SJSA1 (cell line): ENCODE results near the gene ADK. TPM values are rescaled to one million over a fixed set of nuclear protein-coding genes. Genes with fewer than 3 reads are reported as not detected.
"Not testable (repeated sequence)": the region's sequence is repeated elsewhere in the genome, so short reads cannot be mapped to it uniquely, and the experiment has no call there.

ENCODE experiments used
- DNase-seq, 2 experiments: peaks; one replicate each; pipeline ENCODE4 v3.0.0-alpha.2; 2015 to 2020; ENCODE audit warnings: low spot score in 2 of 2, low read depth in 1 of 2
- H3K27ac ChIP-seq: fragments of 250-450 bp; sonication (Bioruptor Pico); 2 replicates; pipeline ENCODE4 v1.5.1; 2020; ENCODE audit warnings: mild to moderate bottlenecking, moderate library complexity
- H3K27me3 ChIP-seq: fragments of 250-450 bp; sonication (Bioruptor Pico); replicated peaks from 2 replicates; pipeline ENCODE4 v1.5.1; 2020; ENCODE audit warnings: mild to moderate bottlenecking, moderate library complexity
- H3K36me3 ChIP-seq: fragments of 250-450 bp; sonication (Bioruptor Pico); 2 replicates; pipeline ENCODE4 v1.5.1; 2020; ENCODE audit warnings: mild to moderate bottlenecking
- H3K4me1 ChIP-seq: fragments of 250-450 bp; sonication (Bioruptor Pico); replicated peaks from 2 replicates; pipeline ENCODE4 v1.6.1; 2021; ENCODE audit warnings: mild to moderate bottlenecking
- H3K4me3 ChIP-seq: fragments of 250-450 bp; sonication (Bioruptor Pico); 2 replicates; pipeline ENCODE4 v1.5.1; 2020; ENCODE audit warnings: mild to moderate bottlenecking
- H3K9me3 ChIP-seq: fragments of 250-450 bp; sonication (Bioruptor Pico); replicated peaks from 2 replicates; pipeline ENCODE4 v1.5.1; 2020; ENCODE audit warnings: mild to moderate bottlenecking
- total RNA-seq: library from RNA; depleted of rRNA; stranded (reverse); fragments of >200 nt; shearing (Covaris generic); gene quantifications from 2 replicates; pipeline ENCODE4 v1.2.3, GENCODE V29; 2014

The ADK gene
- total RNA-seq, 1 experiment from 2014 or later = 63.0 TPM

DNA sequence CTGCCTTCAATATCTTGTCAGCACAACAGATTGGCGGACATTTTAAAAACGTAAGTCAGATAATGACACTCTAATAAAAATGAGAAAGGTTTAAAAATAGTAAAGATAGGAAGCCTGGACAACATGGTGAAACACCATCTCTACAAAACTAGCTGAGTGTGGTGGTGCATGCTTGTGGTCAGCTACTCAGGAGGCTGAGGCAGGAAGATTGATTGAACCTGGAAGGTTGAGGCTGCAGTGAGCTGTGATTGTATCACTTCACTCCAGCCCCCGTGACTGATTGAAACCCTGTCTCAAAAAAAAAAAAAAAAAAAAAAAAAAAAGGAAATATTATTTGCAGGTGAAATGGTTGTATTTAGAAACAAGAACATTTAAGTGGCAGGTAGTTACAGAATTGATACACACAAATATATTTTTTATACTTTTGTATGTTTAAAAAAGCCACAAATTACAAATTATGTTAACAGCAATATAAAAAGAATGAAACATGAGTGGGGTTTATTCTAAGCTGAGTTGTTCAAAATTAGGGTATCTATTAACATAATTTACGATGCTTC, 141.9 kb downstream of the ADK start:
- peaks cover 49% of the 10 kb centered on the region for H3K4me1 ChIP-seq
- peak in 1 of 2 experiments; percentile 12 for DNase-seq
- H3K36me3 ChIP-seq = no peaks in the 10 kb centered on the region
- H3K4me3 ChIP-seq = no peak overlapping the region
- no peaks in the 10 kb centered on the region for H3K9me3 ChIP-seq
- no peaks in the 10 kb centered on the region for H3K27me3 ChIP-seq
- peak overlapping the region; percentile 92 for H3K27ac ChIP-seq

DNA sequence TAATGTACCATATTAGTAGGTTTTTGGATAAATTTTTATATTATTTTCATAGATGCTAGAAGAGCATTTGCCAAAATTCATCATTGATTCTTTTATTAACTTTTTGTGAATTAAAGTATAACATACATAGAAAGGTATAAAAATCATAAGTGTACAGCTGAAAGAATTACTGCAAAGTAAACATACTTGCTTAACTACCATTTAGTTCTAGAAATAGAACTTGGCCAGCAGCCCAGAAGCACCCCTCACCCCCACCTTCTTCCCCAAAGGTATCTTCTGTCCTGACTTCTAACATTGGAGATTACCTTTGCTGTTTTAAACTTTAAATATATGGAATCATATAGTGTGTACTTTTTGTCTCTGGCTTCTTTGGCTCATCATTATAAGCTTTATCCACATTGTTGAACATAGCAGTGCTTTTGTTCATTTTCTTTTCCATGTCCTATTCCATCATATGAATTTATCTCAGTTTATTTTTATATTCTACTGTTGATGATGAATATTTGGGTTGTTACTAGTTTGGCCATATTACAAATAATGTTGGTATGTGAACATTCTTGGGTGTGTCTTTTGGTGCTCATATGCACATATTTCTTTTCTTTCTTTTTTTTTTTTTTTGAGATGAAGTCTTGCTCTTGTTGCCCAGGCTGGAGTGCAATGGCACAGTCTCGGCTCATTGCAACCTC, 142.8 kb downstream of the ADK start:
- peak; percentile 55 to 69 for DNase-seq
- H3K27me3 ChIP-seq = no peaks in the 10 kb centered on the region
- no peaks in the 10 kb centered on the region for H3K9me3 ChIP-seq
- no peak overlapping the region for H3K4me3 ChIP-seq
- peak overlapping the region; percentile 92 for H3K27ac ChIP-seq
- no peaks in the 10 kb centered on the region for H3K36me3 ChIP-seq
- peaks cover 49% of the 10 kb centered on the region for H3K4me1 ChIP-seq

DNA sequence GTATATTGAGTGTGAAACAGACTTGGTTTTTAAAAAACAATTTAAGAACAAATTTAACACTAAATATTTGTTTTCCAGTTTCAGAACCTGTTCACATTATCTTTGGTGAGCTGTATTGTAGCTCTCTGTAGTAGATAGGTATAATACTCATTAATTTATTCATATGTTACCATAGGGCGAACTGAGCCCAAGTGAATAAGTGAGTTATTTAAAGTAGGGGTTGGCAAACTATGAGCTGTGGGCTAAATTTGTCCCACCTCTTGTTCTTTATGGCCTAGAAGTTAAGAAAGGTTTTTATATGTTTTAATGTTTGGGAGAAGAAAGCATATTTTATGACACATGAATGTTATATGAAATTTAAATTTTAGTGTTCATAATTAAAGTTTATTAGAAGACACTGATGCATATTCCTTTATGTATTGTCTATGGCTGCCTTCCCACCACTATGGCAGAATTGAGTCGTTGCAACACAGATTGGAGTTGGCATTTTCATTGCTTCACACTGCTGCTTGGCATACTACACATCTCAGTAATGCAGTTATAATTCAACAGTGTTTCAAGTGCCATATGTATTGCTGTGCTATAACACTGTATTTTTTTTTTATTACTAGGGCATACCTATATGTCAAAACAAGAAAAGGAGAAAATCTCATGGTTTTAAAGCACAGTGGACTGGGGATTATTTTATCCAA, 146.5 kb downstream of the ADK start:
- Histone ChIP-seq H3K27ac (no peak overlapping the region), H3K9me3 (no peaks in the 10 kb centered on the region), H3K27me3 (no peaks in the 10 kb centered on the region), H3K36me3 (no peaks in the 10 kb centered on the region), H3K4me1 (peaks cover 20% of the 10 kb centered on the region), H3K4me3 (no peak overlapping the region)
- DNase-seq = no peak

DNA sequence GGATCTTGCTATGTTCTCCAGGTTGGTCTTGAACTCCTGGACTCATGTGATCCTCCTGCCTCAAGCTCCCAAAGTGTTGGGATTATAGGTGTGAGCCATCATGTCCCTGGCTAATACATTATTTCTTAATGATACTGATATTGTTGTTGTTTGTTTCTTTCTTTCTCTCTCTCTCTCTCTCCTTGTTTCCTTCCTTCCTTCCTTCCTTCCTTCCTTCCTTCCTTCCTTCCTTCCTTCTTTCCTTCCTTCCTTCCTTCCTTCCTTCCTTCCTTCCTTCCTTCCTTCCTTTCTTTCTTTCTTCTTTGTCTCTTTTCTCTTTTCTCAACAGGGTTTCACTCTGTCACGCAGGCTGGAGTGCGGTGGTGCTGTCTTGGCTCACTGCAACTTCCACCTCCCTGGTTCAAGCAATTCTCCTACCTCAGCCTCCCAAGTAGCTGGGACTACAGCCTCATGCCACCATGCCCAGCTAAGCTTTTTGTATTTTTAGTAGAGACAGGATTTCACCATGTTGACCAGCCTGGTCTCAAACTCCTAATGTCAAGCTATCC, 149.1 kb downstream of the ADK start:
- H3K9me3 ChIP-seq, H3K27me3 ChIP-seq, H3K4me1 ChIP-seq, H3K27ac ChIP-seq, H3K4me3 ChIP-seq, DNase-seq, H3K36me3 ChIP-seq: not testable (repeated sequence)

DNA sequence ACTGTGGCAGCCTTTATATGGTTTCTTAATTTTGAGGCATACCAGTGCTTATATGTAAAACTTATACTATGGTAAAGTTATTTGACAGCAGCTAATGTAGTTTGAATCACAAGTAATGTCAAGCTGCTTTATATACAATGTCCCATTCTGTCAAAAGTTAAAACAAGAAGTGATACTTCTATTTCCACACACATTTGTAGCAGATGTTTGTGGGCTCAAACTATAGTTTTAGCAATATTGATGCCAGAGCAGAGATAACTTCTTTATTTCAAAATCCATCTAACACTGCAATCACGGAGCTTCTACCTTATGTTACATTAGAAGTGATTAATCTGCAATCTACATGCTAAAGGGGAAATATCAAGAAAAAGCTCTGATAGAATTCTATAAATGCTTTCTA, 149.6 kb downstream of the ADK start:
- no peaks in the 10 kb centered on the region for H3K36me3 ChIP-seq

DNA sequence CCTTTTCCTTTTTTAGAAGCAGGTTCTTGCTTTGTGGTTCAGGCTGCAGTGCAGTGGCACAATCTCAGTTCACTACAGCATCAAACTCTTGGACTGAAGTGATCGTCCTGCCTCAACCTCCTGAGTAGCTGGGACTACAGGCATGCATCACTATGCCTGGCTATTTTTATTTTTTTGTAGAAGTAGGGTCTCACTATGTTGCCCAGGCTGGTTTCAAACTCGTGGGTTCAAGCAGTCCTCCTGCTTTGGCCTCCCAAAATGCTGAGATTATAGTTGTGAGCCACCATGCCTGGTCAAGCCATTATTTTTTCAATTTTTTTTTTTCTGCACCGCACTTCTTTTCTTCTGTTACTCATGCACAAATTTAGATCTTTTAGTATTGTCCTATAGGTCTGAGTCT, 154.7 kb downstream of the ADK start:
- H3K4me1 ChIP-seq = peaks cover 5% of the 10 kb centered on the region; the same call in 1 of the 2 replicates
- H3K27me3 ChIP-seq = no peaks in the 10 kb centered on the region
- no peak overlapping the region for H3K27ac ChIP-seq
- no peak for DNase-seq
- no peak overlapping the region for H3K4me3 ChIP-seq
- no peaks in the 10 kb centered on the region for H3K36me3 ChIP-seq
- H3K9me3 ChIP-seq = no peaks in the 10 kb centered on the region

More for the DNA sequence above, 149.6 kb downstream of the ADK start:
- H3K4me3 ChIP-seq = no peak overlapping the region
- no peak overlapping the region for H3K27ac ChIP-seq
- no peaks in the 10 kb centered on the region for H3K27me3 ChIP-seq
- no peaks in the 10 kb centered on the region for H3K9me3 ChIP-seq
- DNase-seq = no peak
- H3K4me1 ChIP-seq = no peaks in the 10 kb centered on the region

DNA sequence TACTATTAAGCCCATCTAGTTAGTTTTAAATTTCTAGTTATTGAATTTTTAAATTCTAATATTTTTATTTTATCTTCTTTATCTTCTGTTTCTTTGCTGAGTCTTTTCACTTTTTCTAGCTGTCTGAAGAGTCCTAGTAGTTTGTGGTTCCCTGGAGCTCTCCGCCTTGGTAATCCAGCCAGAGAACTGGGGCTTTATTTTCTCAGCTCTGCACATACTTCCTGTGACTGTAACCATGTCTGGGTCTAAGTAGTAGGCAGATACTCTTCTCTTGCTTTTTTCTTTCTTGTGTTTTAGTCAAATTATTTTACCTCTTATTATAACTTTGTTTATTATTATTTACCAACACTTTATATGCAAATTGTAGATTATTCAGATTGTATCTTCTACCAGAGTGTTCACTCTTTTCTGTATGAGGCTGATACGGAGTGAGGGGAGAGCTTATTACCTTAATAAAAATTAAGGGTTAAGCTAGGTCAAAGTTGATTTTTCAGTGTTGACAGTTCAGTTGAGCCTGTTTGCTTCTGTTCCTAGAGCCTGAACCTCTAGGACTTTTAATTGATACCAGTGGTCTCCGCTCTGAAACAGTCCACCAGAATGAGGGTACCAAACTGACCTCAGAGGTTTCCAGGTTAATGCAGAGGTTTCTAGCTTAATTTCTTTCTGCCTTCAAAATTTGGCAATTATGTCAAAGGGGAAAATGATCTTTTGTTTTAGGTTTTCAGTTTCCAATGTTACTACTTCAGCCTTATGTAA, 155.4 kb downstream of the ADK start:
- Histone ChIP-seq H3K4me3 (no peak overlapping the region), H3K4me1 (peaks cover 7% of the 10 kb centered on the region; the same call in 1 of the 2 replicates), H3K27me3 (no peaks in the 10 kb centered on the region), H3K9me3 (no peaks in the 10 kb centered on the region), H3K27ac (no peak overlapping the region), H3K36me3 (no peaks in the 10 kb centered on the region)
- DNase-seq = no peak

DNA sequence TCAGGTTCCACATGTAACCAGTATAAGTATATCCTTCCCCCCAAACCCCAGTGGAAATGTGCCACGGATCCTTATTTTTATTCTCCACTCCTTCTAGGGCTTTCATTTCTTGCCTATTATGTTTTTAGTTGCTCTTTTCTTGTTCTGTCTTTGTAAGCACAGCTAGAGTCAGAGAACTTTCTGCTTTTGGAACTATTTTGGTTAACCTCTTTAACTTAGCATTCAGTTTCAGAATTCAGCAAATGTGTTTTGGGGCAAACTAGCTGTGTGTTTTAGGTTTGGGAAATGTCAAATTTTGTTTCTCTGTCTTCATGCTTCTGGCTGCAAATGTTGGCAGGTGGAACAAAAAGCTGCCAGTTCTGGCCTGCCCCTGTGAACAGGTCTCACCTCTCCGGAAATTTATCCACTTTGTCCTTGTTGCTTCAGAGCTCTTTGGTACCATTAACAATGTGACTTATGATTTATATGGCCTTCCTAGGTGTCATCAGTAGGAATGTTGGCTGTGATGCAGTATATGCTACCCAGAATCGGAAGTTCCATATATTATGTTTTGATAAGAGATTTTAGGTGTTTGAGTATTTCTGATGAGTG, 156.1 kb downstream of the ADK start:
- Histone ChIP-seq H3K4me3 (no peak overlapping the region), H3K4me1 (peaks cover 7% of the 10 kb centered on the region; the same call in 1 of the 2 replicates), H3K27ac (no peak overlapping the region), H3K36me3 (no peaks in the 10 kb centered on the region), H3K9me3 (no peaks in the 10 kb centered on the region), H3K27me3 (no peaks in the 10 kb centered on the region)
- no peak for DNase-seq

DNA sequence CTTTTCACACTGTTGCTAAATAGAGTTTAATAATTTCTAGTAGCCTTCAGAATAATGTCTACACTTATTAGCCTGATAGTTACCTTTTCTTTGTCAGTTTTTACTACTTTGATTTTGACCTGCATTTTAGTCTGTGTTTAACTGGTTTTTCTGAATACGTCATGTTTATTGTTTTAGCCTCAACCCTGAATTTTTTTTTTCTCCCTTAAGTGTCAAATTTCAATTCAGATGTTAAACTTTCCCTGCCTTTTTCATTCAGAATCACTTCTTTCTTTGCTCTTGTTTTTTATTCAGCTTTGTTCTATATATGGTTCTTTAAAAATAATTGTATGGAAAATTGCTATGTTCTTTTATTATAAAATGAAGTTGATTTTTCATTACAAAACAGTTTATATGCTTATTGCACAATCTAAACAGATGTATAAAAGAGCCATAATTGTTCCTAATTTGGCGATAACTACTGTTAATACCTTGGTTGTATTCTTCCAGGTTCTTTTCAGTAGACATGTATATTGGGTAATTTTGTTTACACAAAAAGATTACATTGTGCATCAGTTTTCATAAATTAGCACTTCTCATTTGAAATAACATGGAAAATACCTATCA, 159.7 kb downstream of the ADK start:
- H3K9me3 ChIP-seq = no peaks in the 10 kb centered on the region
- DNase-seq = no peak
- no peak overlapping the region for H3K27ac ChIP-seq
- no peak overlapping the region for H3K4me3 ChIP-seq
- H3K36me3 ChIP-seq = no peaks in the 10 kb centered on the region
- H3K4me1 ChIP-seq = peaks cover 7% of the 10 kb centered on the region; the same call in 1 of the 2 replicates
- H3K27me3 ChIP-seq = no peaks in the 10 kb centered on the region

DNA sequence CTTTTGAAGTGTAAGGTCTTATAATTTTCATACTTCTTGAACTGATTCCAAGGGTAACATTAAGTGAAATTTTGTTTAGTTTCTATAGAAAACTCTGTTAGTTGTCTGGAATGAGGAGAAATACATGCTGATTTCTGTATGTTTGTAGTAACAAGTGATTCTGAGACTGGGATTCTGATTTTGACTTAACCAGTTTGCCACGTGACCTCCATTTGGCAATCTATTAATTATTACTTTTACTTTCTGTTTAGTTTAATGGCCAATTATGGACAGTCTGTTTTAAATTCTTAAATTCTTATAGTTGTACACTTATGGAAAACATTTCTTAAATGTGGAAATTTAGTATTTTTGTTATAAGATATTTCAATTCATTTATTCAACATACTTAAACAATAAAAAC, 163.1 kb downstream of the ADK start:
- no peak overlapping the region for H3K4me3 ChIP-seq
- peaks cover 7% of the 10 kb centered on the region; the same call in 1 of the 2 replicates for H3K4me1 ChIP-seq
- no peak for DNase-seq
- H3K27ac ChIP-seq = no peak overlapping the region
- no peaks in the 10 kb centered on the region for H3K9me3 ChIP-seq
- H3K27me3 ChIP-seq = no peaks in the 10 kb centered on the region
- no peaks in the 10 kb centered on the region for H3K36me3 ChIP-seq

DNA sequence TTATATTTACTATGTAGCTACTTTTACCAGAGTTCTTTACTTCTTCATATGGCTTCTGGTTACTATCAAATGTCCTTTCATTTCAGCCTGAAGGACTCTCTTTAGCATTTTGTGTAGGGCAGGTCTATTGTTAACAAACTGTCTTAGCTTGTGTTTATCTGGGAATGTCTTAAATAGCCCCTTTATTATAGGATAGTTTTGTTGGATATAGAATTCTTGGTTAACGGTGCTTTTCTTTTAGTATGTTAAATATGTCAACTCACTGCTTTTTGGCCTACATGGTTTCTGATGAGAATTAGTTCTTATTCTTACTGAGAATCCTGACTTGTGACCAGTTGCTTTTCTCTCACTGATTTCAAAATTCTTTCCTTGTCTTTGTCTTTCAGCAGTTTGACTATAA, 169.0 kb downstream of the ADK start:
- Histone ChIP-seq H3K36me3 (0 out of 2 replicates have a peak, but pooled peaks cover 2% of the 10 kb centered on the region), H3K9me3 (no peaks in the 10 kb centered on the region), H3K4me1 (no peaks in the 10 kb centered on the region), H3K27me3 (no peaks in the 10 kb centered on the region), H3K4me3 (no peak overlapping the region), H3K27ac (no peak overlapping the region)
- no peak for DNase-seq

DNA sequence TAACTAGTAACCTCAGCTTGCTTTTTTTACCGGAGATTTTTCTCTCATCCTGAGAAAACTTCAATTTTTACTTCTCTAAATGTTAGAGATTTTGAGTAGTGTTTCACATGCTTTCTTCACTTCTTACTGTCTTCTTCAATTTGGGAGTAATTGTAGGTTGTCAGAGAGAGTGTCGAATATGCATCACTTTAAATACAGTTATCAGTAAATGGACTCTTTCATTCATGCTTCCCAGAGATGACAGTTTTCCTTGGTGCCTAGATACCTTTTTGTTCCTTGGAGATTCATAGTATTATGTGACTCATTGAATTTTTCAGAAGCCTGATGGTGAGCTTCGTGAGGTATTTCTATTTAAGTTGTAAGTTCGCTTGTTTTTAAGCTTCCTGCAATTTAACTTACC, 169.7 kb downstream of the ADK start:
- Histone ChIP-seq H3K27me3 (no peaks in the 10 kb centered on the region), H3K36me3 (0 out of 2 replicates have a peak, but pooled peaks cover 2% of the 10 kb centered on the region), H3K9me3 (no peaks in the 10 kb centered on the region), H3K4me3 (no peak overlapping the region), H3K4me1 (no peaks in the 10 kb centered on the region), H3K27ac (no peak overlapping the region)
- DNase-seq = no peak

DNA sequence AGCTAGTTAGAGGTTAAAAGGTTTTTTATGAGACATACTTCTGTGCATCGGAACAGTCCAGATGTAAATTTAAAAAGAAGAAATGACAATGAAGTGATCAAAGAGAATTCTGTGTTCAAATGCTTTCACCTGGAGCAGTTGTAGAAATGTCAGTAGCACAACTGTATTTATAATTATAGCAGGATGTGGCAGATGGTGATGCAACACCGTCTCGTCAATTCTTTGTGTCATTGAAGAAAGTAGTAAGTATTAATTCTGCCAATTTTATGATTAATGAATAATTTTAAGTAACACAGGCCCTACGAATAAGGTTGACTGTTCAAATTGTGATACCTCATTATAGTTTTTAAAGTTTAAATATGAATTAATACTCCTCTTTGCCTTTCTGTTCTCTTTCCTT, 171.1 kb downstream of the ADK start:
- Histone ChIP-seq H3K36me3 (0 out of 2 replicates have a peak, but pooled peaks cover 2% of the 10 kb centered on the region), H3K4me1 (no peaks in the 10 kb centered on the region), H3K9me3 (no peaks in the 10 kb centered on the region), H3K4me3 (no peak overlapping the region), H3K27ac (no peak overlapping the region), H3K27me3 (no peaks in the 10 kb centered on the region)
- no peak for DNase-seq
